Prostate gland (tissue), 2 donors: ENCODE measurements around the gene GRIN1. TPM values are rescaled to one million over a fixed set of nuclear protein-coding genes. Genes with fewer than 3 reads are reported as not detected.

Experiments
- DNase-seq: peaks from one replicate; pipeline ENCODE4 v3.0.0-alpha.2; 2019; ENCODE audit warnings: low spot score
- H3K27ac ChIP-seq, 2 donors: fragments of 200-600 bp; sonication (generic); 2 replicates each; pipeline ENCODE4 v1.5.1; 2017 to 2019
- H3K27me3 ChIP-seq: fragments of 200-600 bp; sonication (generic); replicated peaks from 2 replicates; pipeline ENCODE4 v1.5.1; 2019; ENCODE audit not compliant: insufficient read depth
- H3K36me3 ChIP-seq, 2 donors: fragments of 200-600 bp; sonication (generic); 1 replicate in 1 of 2; 2 replicates in 1 of 2; pipeline versions ENCODE4 v1.5.1 to v1.8.1; 2017 to 2019
- H3K4me1 ChIP-seq: fragments of 200-600 bp; sonication (generic); replicated peaks from 2 replicates; pipeline ENCODE4 v1.5.1; 2019
- H3K4me3 ChIP-seq, 2 donors: fragments of 200-600 bp; sonication (generic); 2 replicates each; pipeline ENCODE4 v1.5.1; 2017 to 2019
- H3K9me3 ChIP-seq: fragments of 200-600 bp; sonication (generic); 2 replicates; pipeline ENCODE4 v1.5.1; 2017
- POLR2A ChIP-seq: fragments of 450-650 bp; IDR thresholded peaks from one replicate; pipeline ENCODE4 v1.6.1; 2016; ENCODE audit warnings: antibody characterized with exemption, mild to moderate bottlenecking
- POLR2AphosphoS5 ChIP-seq: sonication (generic); formaldehyde crosslinking; IDR thresholded peaks from one replicate; pipeline ENCODE4 v1.6.1; 2017; ENCODE audit warnings: antibody characterized with exemption
- WGBS: methylation state at CpG from one replicate; pipeline ENCODE4 v1.1.5; 2018; 5-methylcytosine and 5-hydroxymethylcytosine counted together
- intact Hi-C: fragments of 100-400 bp; cut with DNase I; formaldehyde crosslinking; loops from one replicate; pipeline ENCODE4 v1.14.2; 2022
- total RNA-seq, 2 donors: library from RNA; depleted of rRNA; stranded (reverse); fragments of >200 nt; gene quantifications; one replicate each; pipeline ENCODE4 v1.1.0, GENCODE V29; 2016
- TF ChIP-seq, protein P1 (sequence below), 4 experiments: fragments of 200-600 bp in 2 of 4; fragments of 450-650 bp in 2 of 4; sonication (generic) in 2 of 4; IDR thresholded peaks; 1 replicate in 3 of 4; 2 replicates in 1 of 4; pipeline ENCODE4 v1.5.1; 2016 to 2019; ENCODE audit warnings: antibody characterized with exemption in 4 of 4, mild to moderate bottlenecking in 2 of 4, moderate library complexity in 2 of 4

The GRIN1 gene
- total RNA-seq, 2 donors from 2014 or later: 0.59 to 1.8 TPM

GRCh38 chr9:137176302-137177182, 37.6 kb downstream of the GRIN1 start:
- Histone ChIP-seq H3K4me3 (no peak overlapping the region), H3K27me3 (no peaks in the 10 kb centered on the region), H3K27ac (no peak overlapping the region), H3K36me3 (peaks cover 12 to 17% of the 10 kb centered on the region in 2 donors), H3K9me3 (no peaks in the 10 kb centered on the region), H3K4me1 (peaks cover 28% of the 10 kb centered on the region)
- WGBS: 50% methylated on average over 17 of the region's 17 CpGs
- intact Hi-C loops: no loop called here
- peak; percentile 39 for DNase-seq
- TF ChIP-seq POLR2A: no peak
- peak; percentile 55 for TF ChIP-seq POLR2AphosphoS5
- TF ChIP-seq, protein P1, sequence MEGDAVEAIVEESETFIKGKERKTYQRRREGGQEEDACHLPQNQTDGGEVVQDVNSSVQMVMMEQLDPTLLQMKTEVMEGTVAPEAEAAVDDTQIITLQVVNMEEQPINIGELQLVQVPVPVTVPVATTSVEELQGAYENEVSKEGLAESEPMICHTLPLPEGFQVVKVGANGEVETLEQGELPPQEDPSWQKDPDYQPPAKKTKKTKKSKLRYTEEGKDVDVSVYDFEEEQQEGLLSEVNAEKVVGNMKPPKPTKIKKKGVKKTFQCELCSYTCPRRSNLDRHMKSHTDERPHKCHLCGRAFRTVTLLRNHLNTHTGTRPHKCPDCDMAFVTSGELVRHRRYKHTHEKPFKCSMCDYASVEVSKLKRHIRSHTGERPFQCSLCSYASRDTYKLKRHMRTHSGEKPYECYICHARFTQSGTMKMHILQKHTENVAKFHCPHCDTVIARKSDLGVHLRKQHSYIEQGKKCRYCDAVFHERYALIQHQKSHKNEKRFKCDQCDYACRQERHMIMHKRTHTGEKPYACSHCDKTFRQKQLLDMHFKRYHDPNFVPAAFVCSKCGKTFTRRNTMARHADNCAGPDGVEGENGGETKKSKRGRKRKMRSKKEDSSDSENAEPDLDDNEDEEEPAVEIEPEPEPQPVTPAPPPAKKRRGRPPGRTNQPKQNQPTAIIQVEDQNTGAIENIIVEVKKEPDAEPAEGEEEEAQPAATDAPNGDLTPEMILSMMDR (IDR thresholded peaks at IDR 0.05): peak in 3 of 4 experiments; percentile 28 to 65 (median 60)

- H3K4me1 ChIP-seq: peaks cover 10% of the 10 kb centered on the region
- TF ChIP-seq, protein P1 (IDR thresholded peaks at IDR 0.05): no peak
- TF ChIP-seq POLR2AphosphoS5 (no peak), POLR2A (no peak)
- intact Hi-C loops: no loop called here
- no peaks in the 10 kb centered on the region for H3K27me3 ChIP-seq
- no peak for DNase-seq
- H3K36me3 ChIP-seq: peaks cover 18 to 32% of the 10 kb centered on the region in 2 donors
- no peaks in the 10 kb centered on the region for H3K9me3 ChIP-seq
- 93% methylated on average over 23 of the region's 23 CpGs for WGBS
- H3K27ac ChIP-seq: no peak overlapping the region
- no peak overlapping the region for H3K4me3 ChIP-seq
Measured at GRCh38 chr9:137178201-137178938, 39.4 kb downstream of the GRIN1 start.

GRCh38 chr9:137178939-137179630, 40.1 kb downstream of the GRIN1 start:
- intact Hi-C loops: no loop called here
- H3K36me3 ChIP-seq: peaks cover 19 to 39% of the 10 kb centered on the region in 2 donors
- peaks cover 3% of the 10 kb centered on the region for H3K4me1 ChIP-seq
- H3K27ac ChIP-seq: no peak overlapping the region
- no peaks in the 10 kb centered on the region for H3K9me3 ChIP-seq
- H3K27me3 ChIP-seq: no peaks in the 10 kb centered on the region
- no peak for DNase-seq
- no peak for TF ChIP-seq POLR2A
- TF ChIP-seq, protein P1 (IDR thresholded peaks at IDR 0.05): no peak
- TF ChIP-seq POLR2AphosphoS5: no peak
- 90% methylated on average over 19 of the region's 19 CpGs for WGBS
- no peak overlapping the region for H3K4me3 ChIP-seq

DNA sequence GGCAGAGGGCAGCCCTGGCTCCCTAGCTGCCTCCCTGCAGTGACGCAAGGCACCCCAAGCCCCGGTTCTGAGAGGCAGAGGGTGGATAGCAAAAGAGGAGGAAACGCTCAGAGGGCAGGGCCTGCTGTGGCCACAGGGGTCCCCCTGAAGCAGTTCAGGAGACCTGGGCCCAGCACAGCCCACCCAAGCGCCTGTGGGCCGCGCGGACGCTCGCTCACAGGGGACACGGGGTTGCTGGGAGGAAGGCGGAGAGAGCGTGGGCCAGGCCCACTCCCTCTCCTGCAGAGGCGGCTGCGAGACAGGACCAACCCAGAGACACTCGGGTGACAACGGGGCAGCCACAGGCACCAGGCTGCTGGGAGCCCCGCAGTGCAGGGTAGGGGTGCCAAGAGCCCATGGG, 40.8 kb downstream of the GRIN1 start:
- Histone ChIP-seq H3K4me1 (no peaks in the 10 kb centered on the region), H3K27ac (no peak overlapping the region), H3K27me3 (no peaks in the 10 kb centered on the region), H3K9me3 (no peaks in the 10 kb centered on the region), H3K36me3 (peaks cover 19 to 39% of the 10 kb centered on the region in 2 donors), H3K4me3 (no peak overlapping the region)
- WGBS: 93% methylated on average over 17 of the region's 17 CpGs
- intact Hi-C loops: no loop called here
- TF ChIP-seq, protein P1 (IDR thresholded peaks at IDR 0.05): no peak
- DNase-seq: no peak
